ENCODE results near the gene ZMYM4. TPM values are rescaled to one million over a fixed set of nuclear protein-coding genes. Genes with fewer than 3 reads are reported as not detected.

Gene ZMYM4
- total RNA-seq, 1 donor from 2014 or later = 64.8 TPM

- Mint-ChIP-seq H3K4me3 (ENCODE audit: unreplicated experiment) (no peak overlapping the region), H3K27me3 (ENCODE audit: unreplicated experiment) (no peaks in the 10 kb centered on the region), H3K27ac (ENCODE audit: unreplicated experiment) (no peak overlapping the region), H3K9me3 (ENCODE audit: unreplicated experiment) (peaks cover 2% of the 10 kb centered on the region), H3K4me1 (ENCODE audit: low read depth, unreplicated experiment) (no peaks in the 10 kb centered on the region), H3K36me3 (ENCODE audit: unreplicated experiment) (peaks cover 31% of the 10 kb centered on the region)
- TF ChIP-seq, protein P1, sequence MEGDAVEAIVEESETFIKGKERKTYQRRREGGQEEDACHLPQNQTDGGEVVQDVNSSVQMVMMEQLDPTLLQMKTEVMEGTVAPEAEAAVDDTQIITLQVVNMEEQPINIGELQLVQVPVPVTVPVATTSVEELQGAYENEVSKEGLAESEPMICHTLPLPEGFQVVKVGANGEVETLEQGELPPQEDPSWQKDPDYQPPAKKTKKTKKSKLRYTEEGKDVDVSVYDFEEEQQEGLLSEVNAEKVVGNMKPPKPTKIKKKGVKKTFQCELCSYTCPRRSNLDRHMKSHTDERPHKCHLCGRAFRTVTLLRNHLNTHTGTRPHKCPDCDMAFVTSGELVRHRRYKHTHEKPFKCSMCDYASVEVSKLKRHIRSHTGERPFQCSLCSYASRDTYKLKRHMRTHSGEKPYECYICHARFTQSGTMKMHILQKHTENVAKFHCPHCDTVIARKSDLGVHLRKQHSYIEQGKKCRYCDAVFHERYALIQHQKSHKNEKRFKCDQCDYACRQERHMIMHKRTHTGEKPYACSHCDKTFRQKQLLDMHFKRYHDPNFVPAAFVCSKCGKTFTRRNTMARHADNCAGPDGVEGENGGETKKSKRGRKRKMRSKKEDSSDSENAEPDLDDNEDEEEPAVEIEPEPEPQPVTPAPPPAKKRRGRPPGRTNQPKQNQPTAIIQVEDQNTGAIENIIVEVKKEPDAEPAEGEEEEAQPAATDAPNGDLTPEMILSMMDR (IDR thresholded peaks at IDR 0.05; ENCODE audit: partially characterized antibody, unreplicated experiment) = no peak
- DNase-seq = no peak
These were observed 197.6 kb downstream of the ZMYM4 start for GRCh38 chr1:35466120-35466519.

DNA sequence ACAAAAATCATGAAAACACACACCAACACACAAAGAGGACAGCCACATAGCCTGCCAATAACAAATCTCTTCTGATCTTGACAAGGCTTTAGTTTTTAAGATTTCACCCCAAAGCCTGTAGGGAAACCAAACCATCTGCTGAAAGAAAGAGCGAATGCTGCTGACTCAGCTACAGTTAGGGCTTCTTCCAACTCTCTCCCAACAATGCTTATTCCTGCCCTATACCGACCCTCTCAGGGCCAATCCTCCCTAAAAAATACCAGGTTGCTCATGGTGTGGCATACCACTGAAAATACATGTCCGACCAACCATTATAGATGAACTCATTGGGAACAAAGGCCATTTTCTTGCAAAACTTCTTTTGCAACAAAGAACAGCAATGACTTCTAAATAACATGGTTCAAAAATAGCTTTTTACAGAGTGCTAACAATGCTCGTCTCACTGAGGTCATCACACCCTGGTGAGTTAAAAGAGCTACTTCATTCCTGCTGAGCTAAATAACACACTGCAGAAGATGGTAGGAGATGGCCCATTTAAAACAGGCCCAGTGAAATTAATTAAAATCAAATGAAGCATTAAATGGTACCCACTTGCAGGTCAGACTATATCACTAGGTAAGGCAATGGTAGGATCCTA, 202.6 kb downstream of the ZMYM4 start:
- TF ChIP-seq, protein P1 (IDR thresholded peaks at IDR 0.05; ENCODE audit: partially characterized antibody, unreplicated experiment) = no peak
- no peaks in the 10 kb centered on the region for H3K27me3 Mint-ChIP-seq (ENCODE audit: unreplicated experiment)
- no peak overlapping the region for H3K4me3 Mint-ChIP-seq (ENCODE audit: unreplicated experiment)
- H3K9me3 Mint-ChIP-seq (ENCODE audit: unreplicated experiment) = peaks cover 2% of the 10 kb centered on the region
- peaks cover 5% of the 10 kb centered on the region for H3K4me1 Mint-ChIP-seq (ENCODE audit: low read depth, unreplicated experiment)
- DNase-seq = no peak
- H3K27ac Mint-ChIP-seq (ENCODE audit: unreplicated experiment) = no peak overlapping the region
- H3K36me3 Mint-ChIP-seq (ENCODE audit: unreplicated experiment) = peaks cover 3% of the 10 kb centered on the region

Other genes starting within 250 kb of the ZMYM4 start
- gene ZMYM6, start 236.8 kb upstream of the ZMYM4 start, total RNA-seq (ENCODE audit: unreplicated experiment) = 25.1 TPM
- gene ZMYM1, start 189.3 kb upstream of the ZMYM4 start, total RNA-seq (ENCODE audit: unreplicated experiment) = 12.1 TPM
- 458 TPM for gene SFPQ, start 75.6 kb upstream of the ZMYM4 start, total RNA-seq (ENCODE audit: unreplicated experiment)